ENCODE results near the gene LKAAEAR1. TPM values are rescaled to one million over a fixed set of nuclear protein-coding genes. Genes with fewer than 3 reads are reported as not detected.

The LKAAEAR1 gene
- total and polyA plus RNA-seq, 2 of the 13 experiments (the other 11 are each of a cell fraction or from before 2014, with no cell fraction given): not detected

DNA sequence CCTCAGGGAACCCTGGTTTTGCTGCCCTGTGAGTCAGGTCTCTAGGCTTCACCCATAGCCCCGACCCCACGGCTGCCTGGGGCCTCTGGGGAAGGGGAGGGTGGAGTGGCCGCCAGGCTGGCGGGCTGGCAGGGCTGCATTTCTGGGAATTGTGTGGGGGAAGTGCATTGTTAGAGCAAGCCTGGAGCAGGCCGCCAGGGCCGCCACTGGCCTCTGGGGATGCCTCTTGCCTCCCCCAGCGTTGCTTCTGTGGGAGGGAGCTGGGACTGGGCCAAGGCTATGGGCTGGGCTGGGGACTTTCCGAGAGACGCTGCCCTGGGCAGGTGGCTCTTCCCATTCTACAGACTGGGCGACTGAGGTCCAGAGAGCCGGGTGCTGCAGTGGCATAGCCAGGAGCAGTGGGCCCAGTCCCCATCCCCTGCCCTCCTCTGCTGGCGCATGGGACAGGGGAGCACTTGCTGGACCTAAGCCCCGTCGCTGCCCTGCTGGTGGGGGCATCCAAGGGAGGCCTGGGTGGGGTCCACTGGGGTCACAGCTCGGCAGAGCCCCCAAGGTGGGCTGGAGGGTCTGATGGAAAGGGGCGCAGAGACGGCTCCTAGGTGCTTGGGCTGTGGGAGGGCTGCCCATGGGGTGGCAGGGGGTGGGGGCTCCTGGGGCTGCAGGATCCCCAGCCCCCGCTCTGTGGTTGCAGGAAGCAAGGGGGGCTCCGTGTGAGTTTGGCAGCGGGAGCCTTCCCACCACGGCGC lies 28.1 kb downstream of the LKAAEAR1 start (continued):
- TF ChIP-seq ZNF605 (CRISPR knock-in tag; IDR thresholded peaks at IDR 0.05) (no peak), ZNF138 (CRISPR knock-in tag; IDR thresholded peaks at IDR 0.05; ENCODE audit: low read depth) (no peak), ZFP36 (IDR thresholded peaks at IDR 0.05; ENCODE audit: borderline replicate concordance, low read depth, low read length, partially characterized antibody) (no peak), ZNF354B (CRISPR knock-in tag; IDR thresholded peaks at IDR 0.05) (no peak), ZNF839 (CRISPR knock-in tag; IDR thresholded peaks at IDR 0.05; ENCODE audit: borderline replicate concordance) (no peak; the same call in 1 of the 2 replicates), ZNF670 (CRISPR knock-in tag; IDR thresholded peaks at IDR 0.05; ENCODE audit: borderline replicate concordance) (no peak), ZNF30 (CRISPR knock-in tag; IDR thresholded peaks at IDR 0.05) (no peak), ZNF24 (IDR thresholded peaks at IDR 0.05) (no peak), GTF3A (CRISPR knock-in tag; conservative IDR thresholded peaks at IDR 0.05) (no peak), NRL (CRISPR knock-in tag; IDR thresholded peaks at IDR 0.05; ENCODE audit: borderline replicate concordance) (no peak), CBX2 (IDR thresholded peaks at IDR 0.05; ENCODE audit: low read depth, low read length) (no peak), CBX2 (CRISPR knock-in tag; IDR thresholded peaks at IDR 0.05; ENCODE audit: low read depth) (0 out of 2 replicates have a peak, but pooled peaks have one; percentile 28), CREM (IDR thresholded peaks at IDR 0.05) (peak; percentile 50; the same call in 1 of the 2 replicates), CREM (CRISPR knock-in tag; IDR thresholded peaks at IDR 0.05) (no peak), ZSCAN20 (CRISPR knock-in tag; IDR thresholded peaks at IDR 0.05; ENCODE audit: borderline replicate concordance) (peak; percentile 74), HMG20B (CRISPR knock-in tag; conservative IDR thresholded peaks at IDR 0.05) (peak; percentile 67)
- TF ChIP-seq, protein P1, sequence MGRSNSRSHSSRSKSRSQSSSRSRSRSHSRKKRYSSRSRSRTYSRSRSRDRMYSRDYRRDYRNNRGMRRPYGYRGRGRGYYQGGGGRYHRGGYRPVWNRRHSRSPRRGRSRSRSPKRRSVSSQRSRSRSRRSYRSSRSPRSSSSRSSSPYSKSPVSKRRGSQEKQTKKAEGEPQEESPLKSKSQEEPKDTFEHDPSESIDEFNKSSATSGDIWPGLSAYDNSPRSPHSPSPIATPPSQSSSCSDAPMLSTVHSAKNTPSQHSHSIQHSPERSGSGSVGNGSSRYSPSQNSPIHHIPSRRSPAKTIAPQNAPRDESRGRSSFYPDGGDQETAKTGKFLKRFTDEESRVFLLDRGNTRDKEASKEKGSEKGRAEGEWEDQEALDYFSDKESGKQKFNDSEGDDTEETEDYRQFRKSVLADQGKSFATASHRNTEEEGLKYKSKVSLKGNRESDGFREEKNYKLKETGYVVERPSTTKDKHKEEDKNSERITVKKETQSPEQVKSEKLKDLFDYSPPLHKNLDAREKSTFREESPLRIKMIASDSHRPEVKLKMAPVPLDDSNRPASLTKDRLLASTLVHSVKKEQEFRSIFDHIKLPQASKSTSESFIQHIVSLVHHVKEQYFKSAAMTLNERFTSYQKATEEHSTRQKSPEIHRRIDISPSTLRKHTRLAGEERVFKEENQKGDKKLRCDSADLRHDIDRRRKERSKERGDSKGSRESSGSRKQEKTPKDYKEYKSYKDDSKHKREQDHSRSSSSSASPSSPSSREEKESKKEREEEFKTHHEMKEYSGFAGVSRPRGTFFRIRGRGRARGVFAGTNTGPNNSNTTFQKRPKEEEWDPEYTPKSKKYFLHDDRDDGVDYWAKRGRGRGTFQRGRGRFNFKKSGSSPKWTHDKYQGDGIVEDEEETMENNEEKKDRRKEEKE (IDR thresholded peaks at IDR 0.05): no peak
- TF ChIP-seq, protein P2, sequence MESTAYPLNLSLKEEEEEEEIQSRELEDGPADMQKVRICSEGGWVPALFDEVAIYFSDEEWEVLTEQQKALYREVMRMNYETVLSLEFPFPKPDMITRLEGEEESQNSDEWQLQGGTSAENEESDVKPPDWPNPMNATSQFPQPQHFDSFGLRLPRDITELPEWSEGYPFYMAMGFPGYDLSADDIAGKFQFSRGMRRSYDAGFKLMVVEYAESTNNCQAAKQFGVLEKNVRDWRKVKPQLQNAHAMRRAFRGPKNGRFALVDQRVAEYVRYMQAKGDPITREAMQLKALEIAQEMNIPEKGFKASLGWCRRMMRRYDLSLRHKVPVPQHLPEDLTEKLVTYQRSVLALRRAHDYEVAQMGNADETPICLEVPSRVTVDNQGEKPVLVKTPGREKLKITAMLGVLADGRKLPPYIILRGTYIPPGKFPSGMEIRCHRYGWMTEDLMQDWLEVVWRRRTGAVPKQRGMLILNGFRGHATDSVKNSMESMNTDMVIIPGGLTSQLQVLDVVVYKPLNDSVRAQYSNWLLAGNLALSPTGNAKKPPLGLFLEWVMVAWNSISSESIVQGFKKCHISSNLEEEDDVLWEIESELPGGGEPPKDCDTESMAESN (CRISPR knock-in tag; conservative IDR thresholded peaks at IDR 0.05): 0 out of 2 replicates have a peak, but pooled peaks have one; percentile 49
- TF ChIP-seq, protein P3, sequence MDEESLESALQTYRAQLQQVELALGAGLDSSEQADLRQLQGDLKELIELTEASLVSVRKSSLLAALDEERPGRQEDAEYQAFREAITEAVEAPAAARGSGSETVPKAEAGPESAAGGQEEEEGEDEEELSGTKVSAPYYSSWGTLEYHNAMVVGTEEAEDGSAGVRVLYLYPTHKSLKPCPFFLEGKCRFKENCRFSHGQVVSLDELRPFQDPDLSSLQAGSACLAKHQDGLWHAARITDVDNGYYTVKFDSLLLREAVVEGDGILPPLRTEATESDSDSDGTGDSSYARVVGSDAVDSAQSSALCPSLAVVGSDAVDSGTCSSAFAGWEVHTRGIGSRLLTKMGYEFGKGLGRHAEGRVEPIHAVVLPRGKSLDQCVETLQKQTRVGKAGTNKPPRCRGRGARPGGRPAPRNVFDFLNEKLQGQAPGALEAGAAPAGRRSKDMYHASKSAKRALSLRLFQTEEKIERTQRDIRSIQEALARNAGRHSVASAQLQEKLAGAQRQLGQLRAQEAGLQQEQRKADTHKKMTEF (CRISPR knock-in tag; IDR thresholded peaks at IDR 0.05): peak; percentile 65; the same call in 1 of the 2 replicates
- TF ChIP-seq, protein P4, sequence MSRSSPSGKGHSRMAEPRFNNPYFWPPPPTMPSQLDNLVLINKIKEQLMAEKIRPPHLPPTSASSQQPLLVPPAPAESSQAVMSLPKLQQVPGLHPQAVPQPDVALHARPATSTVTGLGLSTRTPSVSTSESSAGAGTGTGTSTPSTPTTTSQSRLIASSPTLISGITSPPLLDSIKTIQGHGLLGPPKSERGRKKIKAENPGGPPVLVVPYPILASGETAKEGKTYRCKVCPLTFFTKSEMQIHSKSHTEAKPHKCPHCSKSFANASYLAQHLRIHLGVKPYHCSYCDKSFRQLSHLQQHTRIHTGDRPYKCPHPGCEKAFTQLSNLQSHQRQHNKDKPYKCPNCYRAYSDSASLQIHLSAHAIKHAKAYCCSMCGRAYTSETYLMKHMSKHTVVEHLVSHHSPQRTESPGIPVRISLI (CRISPR knock-in tag; IDR thresholded peaks at IDR 0.05; ENCODE audit: borderline replicate concordance): no peak

All from HepG2 (cell line).